Panc1 (cell line): ENCODE measurements around the gene CLIC4.

Experiments used
- SIN3A ChIP-seq: IDR thresholded peaks from 2 replicates; pipeline ENCODE4 v1.6.1; 2012; ENCODE audit warnings: low read depth, mild to moderate bottlenecking, low read length, moderate library complexity, borderline replicate concordance; ENCODE audit not compliant: insufficient read depth
- TF ChIP-seq, protein P1 (sequence below): fragments of 450-650 bp; IDR thresholded peaks from 2 replicates; pipeline ENCODE4 v1.5.1; 2017; ENCODE audit warnings: mild to moderate bottlenecking

DNA sequence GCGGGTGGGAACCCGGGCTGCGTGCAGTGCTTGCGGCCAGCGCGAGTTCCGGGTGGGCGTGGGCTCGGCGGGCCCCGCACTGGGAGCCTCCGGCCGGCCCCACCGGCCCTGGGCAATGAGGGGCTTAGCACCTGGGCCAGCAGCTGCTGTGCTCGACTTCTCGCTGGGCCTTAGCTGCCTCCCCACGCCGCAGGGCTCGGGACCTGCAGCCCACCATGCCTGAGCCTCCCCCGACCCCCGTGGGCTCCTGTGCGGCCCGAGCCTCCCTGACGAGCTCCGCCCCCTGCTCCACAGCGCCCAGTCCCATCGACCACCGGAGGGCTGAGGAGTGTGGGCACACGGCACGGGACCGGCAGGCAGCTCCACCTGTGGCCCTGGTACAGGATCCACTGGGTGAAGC lies 23.7 kb upstream of the CLIC4 start:
- TF ChIP-seq, protein P1, sequence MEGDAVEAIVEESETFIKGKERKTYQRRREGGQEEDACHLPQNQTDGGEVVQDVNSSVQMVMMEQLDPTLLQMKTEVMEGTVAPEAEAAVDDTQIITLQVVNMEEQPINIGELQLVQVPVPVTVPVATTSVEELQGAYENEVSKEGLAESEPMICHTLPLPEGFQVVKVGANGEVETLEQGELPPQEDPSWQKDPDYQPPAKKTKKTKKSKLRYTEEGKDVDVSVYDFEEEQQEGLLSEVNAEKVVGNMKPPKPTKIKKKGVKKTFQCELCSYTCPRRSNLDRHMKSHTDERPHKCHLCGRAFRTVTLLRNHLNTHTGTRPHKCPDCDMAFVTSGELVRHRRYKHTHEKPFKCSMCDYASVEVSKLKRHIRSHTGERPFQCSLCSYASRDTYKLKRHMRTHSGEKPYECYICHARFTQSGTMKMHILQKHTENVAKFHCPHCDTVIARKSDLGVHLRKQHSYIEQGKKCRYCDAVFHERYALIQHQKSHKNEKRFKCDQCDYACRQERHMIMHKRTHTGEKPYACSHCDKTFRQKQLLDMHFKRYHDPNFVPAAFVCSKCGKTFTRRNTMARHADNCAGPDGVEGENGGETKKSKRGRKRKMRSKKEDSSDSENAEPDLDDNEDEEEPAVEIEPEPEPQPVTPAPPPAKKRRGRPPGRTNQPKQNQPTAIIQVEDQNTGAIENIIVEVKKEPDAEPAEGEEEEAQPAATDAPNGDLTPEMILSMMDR: no peak
- TF ChIP-seq SIN3A: no peak
